ENCODE data around the gene TGM5. TPM values are rescaled to one million over a fixed set of nuclear protein-coding genes. Genes with fewer than 3 reads are reported as not detected.

TGM5 gene
- total RNA-seq, 1 experiment from 2014 or later = not detected

DNA sequence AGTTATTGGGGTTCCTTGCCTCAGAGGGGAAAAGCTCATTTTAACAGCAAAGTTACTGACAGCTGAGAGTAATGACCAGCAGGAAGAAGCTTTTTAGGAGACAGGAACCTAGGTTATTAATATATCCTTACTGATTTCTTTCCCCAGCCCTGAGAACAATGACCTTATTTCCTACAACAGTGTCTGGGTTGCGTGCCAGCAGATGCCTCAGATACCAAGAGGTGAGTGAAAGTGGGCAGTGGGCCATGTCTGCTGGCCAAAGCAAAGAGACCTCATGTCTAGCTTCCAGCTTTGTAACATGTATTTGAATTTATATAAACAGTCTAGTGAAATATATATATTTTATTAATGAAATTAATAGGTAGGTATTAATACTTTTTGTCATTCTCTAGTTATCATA is 76.5 kb downstream of the TGM5 start:
- DNase-seq = no peak
- H3K27me3 ChIP-seq (ENCODE audit: control insufficient read depth, insufficient read depth, low read length) = no peaks in the 10 kb centered on the region
- H3K36me3 ChIP-seq (replicated peaks; ENCODE audit: control insufficient read depth, insufficient read depth, low read length) = peaks cover 6% of the 10 kb centered on the region
- H3K4me3 ChIP-seq (ENCODE audit: insufficient read depth, low read depth, low read length) = no peak overlapping the region

DNA sequence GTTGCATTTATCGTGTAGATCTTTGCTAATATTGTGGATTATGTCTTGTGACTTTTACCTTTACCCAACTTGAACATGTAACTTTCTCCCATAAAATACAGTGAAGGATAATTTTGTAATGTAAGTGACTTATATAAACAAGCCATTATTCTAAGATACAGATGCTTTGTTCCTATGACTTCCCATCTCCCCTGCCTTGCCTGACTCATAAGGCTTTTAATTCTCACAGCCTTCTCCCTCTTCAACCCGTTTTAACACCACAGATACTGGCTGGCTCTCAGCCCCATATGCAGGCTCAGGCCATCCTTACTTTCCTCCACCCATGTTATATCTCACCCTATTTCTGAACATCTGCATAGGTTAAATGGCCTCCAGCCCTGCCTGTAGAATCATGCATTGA is 77.4 kb downstream of the TGM5 start:
- Histone ChIP-seq H3K27me3 (ENCODE audit: control insufficient read depth, insufficient read depth, low read length) (no peaks in the 10 kb centered on the region), H3K36me3 (replicated peaks; ENCODE audit: control insufficient read depth, insufficient read depth, low read length) (peaks cover 6% of the 10 kb centered on the region), H3K4me3 (ENCODE audit: insufficient read depth, low read depth, low read length) (no peak overlapping the region)
- DNase-seq = no peak

GRCh38 chr15:43187544-43188155 is 79.1 kb downstream of the TGM5 start:
- Histone ChIP-seq H3K36me3 (replicated peaks; ENCODE audit: control insufficient read depth, insufficient read depth, low read length) (peaks cover 6% of the 10 kb centered on the region), H3K4me3 (ENCODE audit: insufficient read depth, low read depth, low read length) (no peak overlapping the region), H3K27me3 (ENCODE audit: control insufficient read depth, insufficient read depth, low read length) (no peaks in the 10 kb centered on the region)
- peak; percentile 38 for DNase-seq

DNA sequence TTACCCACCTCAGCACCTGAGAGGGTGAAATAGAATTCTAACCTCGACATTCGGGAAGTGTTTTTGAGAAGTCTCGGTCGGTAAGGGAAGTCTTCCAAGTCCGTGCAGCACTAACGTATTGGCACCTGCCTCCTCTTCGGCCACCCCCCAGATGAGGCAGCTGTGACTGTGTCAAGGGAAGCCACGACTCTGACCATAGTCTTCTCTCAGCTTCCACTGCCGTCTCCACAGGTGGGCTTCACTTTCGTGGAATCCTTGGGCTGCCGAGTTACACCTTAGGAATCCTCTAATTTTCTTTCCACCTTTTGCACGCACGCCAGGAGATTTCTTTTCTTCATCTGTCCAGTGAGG is 80.8 kb downstream of the TGM5 start:
- no peak for DNase-seq
- H3K36me3 ChIP-seq (replicated peaks; ENCODE audit: control insufficient read depth, insufficient read depth, low read length) = no peaks in the 10 kb centered on the region; the same call in 1 of the 2 replicates
- H3K27me3 ChIP-seq (ENCODE audit: control insufficient read depth, insufficient read depth, low read length) = no peaks in the 10 kb centered on the region
- peak overlapping the region; percentile 84 for H3K4me3 ChIP-seq (ENCODE audit: insufficient read depth, low read depth, low read length)

GRCh38 chr15:43185157-43186002 is 81.3 kb downstream of the TGM5 start, which contains the start of gene CCNDBP1:
Gene CCNDBP1 (plus strand): TSS chr15:43185403. CDS start chr15:43185499, 96 bp downstream.
- H3K36me3 ChIP-seq (replicated peaks; ENCODE audit: control insufficient read depth, insufficient read depth, low read length) = no peaks in the 10 kb centered on the region; the same call in 1 of the 2 replicates
- H3K4me3 ChIP-seq (ENCODE audit: insufficient read depth, low read depth, low read length) = peak within 1 kb of the TSS; percentile 84
- DNase-seq = peak; percentile 98
- H3K27me3 ChIP-seq (ENCODE audit: control insufficient read depth, insufficient read depth, low read length) = no peaks in the 10 kb centered on the region

- H3K36me3 ChIP-seq (replicated peaks; ENCODE audit: control insufficient read depth, insufficient read depth, low read length) = no peaks in the 10 kb centered on the region
- H3K27me3 ChIP-seq (ENCODE audit: control insufficient read depth, insufficient read depth, low read length) = no peaks in the 10 kb centered on the region
- H3K4me3 ChIP-seq (ENCODE audit: insufficient read depth, low read depth, low read length) = no peak overlapping the region
- DNase-seq = no peak
Measured at GRCh38 chr15:43184407-43185124, 82.2 kb downstream of the TGM5 start.

DNA sequence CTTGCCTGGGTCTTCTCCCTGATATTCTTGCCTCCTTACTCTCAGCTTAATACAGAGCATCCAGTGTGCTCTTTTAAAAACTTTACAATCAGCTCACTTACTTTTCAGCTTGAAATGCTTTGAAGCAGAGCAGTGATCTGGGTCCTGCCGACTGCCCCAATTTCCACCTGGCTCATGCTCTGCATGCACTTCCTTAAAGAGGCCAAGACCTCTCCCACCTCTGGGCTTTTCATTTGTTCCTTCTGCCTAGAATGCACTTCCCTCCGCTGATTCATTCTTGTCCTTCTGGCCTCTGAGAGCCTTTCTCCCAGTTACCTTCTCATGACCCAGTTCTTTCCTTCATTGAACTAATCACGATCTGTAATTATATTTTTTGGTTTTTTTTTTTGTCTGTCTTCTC is 83.5 kb downstream of the TGM5 start:
- Histone ChIP-seq H3K27me3 (ENCODE audit: control insufficient read depth, insufficient read depth, low read length) (no peaks in the 10 kb centered on the region), H3K36me3 (replicated peaks; ENCODE audit: control insufficient read depth, insufficient read depth, low read length) (no peaks in the 10 kb centered on the region)
- no peak for DNase-seq

More for the DNA sequence above, 83.5 kb downstream of the TGM5 start:
- no peak overlapping the region for H3K4me3 ChIP-seq (ENCODE audit: insufficient read depth, low read depth, low read length)

Other genes with a start within 250 kb of the TGM5 start
- gene UBR1, start 160.9 kb downstream of the TGM5 start, total RNA-seq (2014; rRNA removed; shearing (Covaris generic)) = 13.0 and 16.3 TPM in 2 replicates
- gene TMEM62, start 133.3 kb downstream of the TGM5 start, total RNA-seq (2014; rRNA removed; shearing (Covaris generic)) = 1.8 and 4.8 TPM in 2 replicates
- gene CCNDBP1, start 81.5 kb downstream of the TGM5 start, total RNA-seq (2014; rRNA removed; shearing (Covaris generic)) = 49.7 and 51.3 TPM in 2 replicates
- gene EPB42, start 45.9 kb downstream of the TGM5 start, total RNA-seq (2014; rRNA removed; shearing (Covaris generic)) = not detected in 2 replicates
- gene TGM7, start 35.3 kb upstream of the TGM5 start, total RNA-seq (2014; rRNA removed; shearing (Covaris generic)) = not detected in 2 replicates
- gene LCMT2, start 63.6 kb upstream of the TGM5 start, total RNA-seq (2014; rRNA removed; shearing (Covaris generic)) = 5.8 and 10.3 TPM in 2 replicates
- 34.5 and 38.0 TPM in 2 replicates for gene ZSCAN29, start 104.1 kb upstream of the TGM5 start, total RNA-seq (2014; rRNA removed; shearing (Covaris generic))
- 15.5 and 19.1 TPM in 2 replicates for gene TUBGCP4, start 104.2 kb upstream of the TGM5 start, total RNA-seq (2014; rRNA removed; shearing (Covaris generic))
- 36.6 and 43.5 TPM in 2 replicates for gene TP53BP1, start 226.2 kb upstream of the TGM5 start, total RNA-seq (2014; rRNA removed; shearing (Covaris generic))